ENCODE measurements around the gene ZFAND6. TPM values are rescaled to one million over a fixed set of nuclear protein-coding genes. Genes with fewer than 3 reads are reported as not detected.
"Not testable (repeated sequence)": the region's sequence is repeated elsewhere in the genome, so short reads cannot be mapped to it uniquely, and the experiment has no call there.

The ZFAND6 gene
- total and polyA plus RNA-seq, 4 donors = 47.6 to 102 (median 82.4) TPM

DNA sequence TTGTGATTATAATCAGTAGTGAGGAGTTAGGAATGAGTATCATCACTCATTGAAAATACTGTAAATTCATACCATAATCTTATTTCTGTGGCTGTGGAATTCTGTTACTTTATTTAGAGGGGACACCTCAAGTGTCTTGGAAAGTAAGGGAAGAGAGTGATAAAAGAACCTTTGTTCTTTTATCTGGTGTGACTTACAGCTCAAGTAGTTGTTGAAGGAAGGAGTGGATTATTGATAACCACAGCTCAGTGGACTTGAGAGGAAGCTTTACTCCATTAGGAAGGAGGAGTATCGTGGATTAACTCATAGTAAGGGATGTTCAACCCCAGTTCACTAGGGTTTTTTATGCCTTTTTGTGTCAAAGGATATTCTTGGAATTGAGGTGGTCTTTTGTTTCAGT lies 61.2 kb downstream of the ZFAND6 start:
- H3K27ac ChIP-seq (ENCODE audit: low read depth in 1 of 2, low read length in 2 of 2) = no peak overlapping the region
- WGBS = 90% methylated on average over 1 of the region's 1 CpG
- peaks cover 2 to 25% (median 9%) of the 10 kb centered on the region in 4 donors for H3K36me3 ChIP-seq (ENCODE audit: control insufficient read depth in 4 of 4, insufficient read depth in 3 of 4, low read depth in 1 of 4, low read length in 3 of 4)
- no peak overlapping the region for H3K9ac ChIP-seq (ENCODE audit: low read depth in 1 of 2, low read length in 2 of 2)
- TF ChIP-seq, protein P1, sequence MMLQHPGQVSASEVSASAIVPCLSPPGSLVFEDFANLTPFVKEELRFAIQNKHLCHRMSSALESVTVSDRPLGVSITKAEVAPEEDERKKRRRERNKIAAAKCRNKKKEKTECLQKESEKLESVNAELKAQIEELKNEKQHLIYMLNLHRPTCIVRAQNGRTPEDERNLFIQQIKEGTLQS (IDR thresholded peaks at IDR 0.05) = no peak
- TF ChIP-seq SP1 (IDR thresholded peaks at IDR 0.05) (no peak), GABPA (IDR thresholded peaks at IDR 0.05 in 1 of 2, conservative IDR thresholded peaks at IDR 0.05 in 1 of 2) (no peak)
- no peaks in the 10 kb centered on the region for H3K9me3 ChIP-seq (ENCODE audit: control insufficient read depth in 4 of 4, low read length in 3 of 4)
- no peaks in the 10 kb centered on the region for H3K27me3 ChIP-seq (ENCODE audit: control insufficient read depth in 4 of 4, insufficient read depth in 4 of 4, low read length in 3 of 4)
- H3K4me1 ChIP-seq (ENCODE audit: control insufficient read depth in 4 of 4, insufficient read depth in 4 of 4, low read length in 3 of 4) = peaks cover 0 to 3% (median 0%) of the 10 kb centered on the region in 4 donors
- H3K4me3 ChIP-seq (ENCODE audit: low read depth in 1 of 3, low read length in 3 of 3) = no peak overlapping the region
- no peak for DNase-seq (ENCODE audit: low spot score)

DNA sequence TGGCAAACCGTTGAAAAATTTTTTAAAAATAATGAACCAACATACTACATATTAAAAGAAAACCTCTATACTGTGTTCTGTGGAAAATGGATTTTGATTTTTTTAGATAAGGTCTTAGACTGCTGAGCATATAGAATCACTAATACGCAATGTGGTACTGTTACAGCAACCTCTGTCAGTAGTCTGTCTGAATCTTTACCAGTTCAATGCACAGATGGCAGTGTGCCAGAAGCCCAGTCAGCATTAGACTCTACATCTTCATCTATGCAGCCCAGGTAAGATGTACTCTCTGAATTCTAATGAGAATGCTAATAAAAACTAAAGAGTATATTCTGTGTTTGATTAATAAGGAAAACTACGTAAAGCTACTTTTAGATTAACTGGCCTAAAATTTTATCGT lies 62.1 kb downstream of the ZFAND6 start:
- Histone ChIP-seq H3K27me3 (ENCODE audit: control insufficient read depth in 4 of 4, insufficient read depth in 4 of 4, low read length in 3 of 4) (no peaks in the 10 kb centered on the region), H3K9ac (ENCODE audit: low read depth in 1 of 2, low read length in 2 of 2) (no peak overlapping the region), H3K9me3 (ENCODE audit: control insufficient read depth in 4 of 4, low read length in 3 of 4) (no peaks in the 10 kb centered on the region), H3K4me3 (ENCODE audit: low read depth in 1 of 3, low read length in 3 of 3) (no peak overlapping the region), H3K36me3 (ENCODE audit: control insufficient read depth in 4 of 4, insufficient read depth in 3 of 4, low read depth in 1 of 4, low read length in 3 of 4) (peaks cover 2 to 31% (median 13%) of the 10 kb centered on the region in 4 donors), H3K27ac (ENCODE audit: low read depth in 1 of 2, low read length in 2 of 2) (no peak overlapping the region), H3K4me1 (ENCODE audit: control insufficient read depth in 4 of 4, insufficient read depth in 4 of 4, low read length in 3 of 4) (no peaks in the 10 kb centered on the region)
- no peak for DNase-seq (ENCODE audit: low spot score)
- TF ChIP-seq FOXA1 (IDR thresholded peaks at IDR 0.05) = no peak
- TF ChIP-seq HNF4A (conservative IDR thresholded peaks at IDR 0.05) = no peak
- TF ChIP-seq HNF4G (IDR thresholded peaks at IDR 0.05) = no peak
- TF ChIP-seq, protein P2, sequence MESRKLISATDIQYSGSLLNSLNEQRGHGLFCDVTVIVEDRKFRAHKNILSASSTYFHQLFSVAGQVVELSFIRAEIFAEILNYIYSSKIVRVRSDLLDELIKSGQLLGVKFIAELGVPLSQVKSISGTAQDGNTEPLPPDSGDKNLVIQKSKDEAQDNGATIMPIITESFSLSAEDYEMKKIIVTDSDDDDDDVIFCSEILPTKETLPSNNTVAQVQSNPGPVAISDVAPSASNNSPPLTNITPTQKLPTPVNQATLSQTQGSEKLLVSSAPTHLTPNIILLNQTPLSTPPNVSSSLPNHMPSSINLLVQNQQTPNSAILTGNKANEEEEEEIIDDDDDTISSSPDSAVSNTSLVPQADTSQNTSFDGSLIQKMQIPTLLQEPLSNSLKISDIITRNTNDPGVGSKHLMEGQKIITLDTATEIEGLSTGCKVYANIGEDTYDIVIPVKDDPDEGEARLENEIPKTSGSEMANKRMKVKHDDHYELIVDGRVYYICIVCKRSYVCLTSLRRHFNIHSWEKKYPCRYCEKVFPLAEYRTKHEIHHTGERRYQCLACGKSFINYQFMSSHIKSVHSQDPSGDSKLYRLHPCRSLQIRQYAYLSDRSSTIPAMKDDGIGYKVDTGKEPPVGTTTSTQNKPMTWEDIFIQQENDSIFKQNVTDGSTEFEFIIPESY (IDR thresholded peaks at IDR 0.05) = no peak
- TF ChIP-seq, protein P3, sequence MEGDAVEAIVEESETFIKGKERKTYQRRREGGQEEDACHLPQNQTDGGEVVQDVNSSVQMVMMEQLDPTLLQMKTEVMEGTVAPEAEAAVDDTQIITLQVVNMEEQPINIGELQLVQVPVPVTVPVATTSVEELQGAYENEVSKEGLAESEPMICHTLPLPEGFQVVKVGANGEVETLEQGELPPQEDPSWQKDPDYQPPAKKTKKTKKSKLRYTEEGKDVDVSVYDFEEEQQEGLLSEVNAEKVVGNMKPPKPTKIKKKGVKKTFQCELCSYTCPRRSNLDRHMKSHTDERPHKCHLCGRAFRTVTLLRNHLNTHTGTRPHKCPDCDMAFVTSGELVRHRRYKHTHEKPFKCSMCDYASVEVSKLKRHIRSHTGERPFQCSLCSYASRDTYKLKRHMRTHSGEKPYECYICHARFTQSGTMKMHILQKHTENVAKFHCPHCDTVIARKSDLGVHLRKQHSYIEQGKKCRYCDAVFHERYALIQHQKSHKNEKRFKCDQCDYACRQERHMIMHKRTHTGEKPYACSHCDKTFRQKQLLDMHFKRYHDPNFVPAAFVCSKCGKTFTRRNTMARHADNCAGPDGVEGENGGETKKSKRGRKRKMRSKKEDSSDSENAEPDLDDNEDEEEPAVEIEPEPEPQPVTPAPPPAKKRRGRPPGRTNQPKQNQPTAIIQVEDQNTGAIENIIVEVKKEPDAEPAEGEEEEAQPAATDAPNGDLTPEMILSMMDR (IDR thresholded peaks at IDR 0.05; ENCODE audit: low read depth, low read length, missing input control) = no peak
- TF ChIP-seq RAD21 (IDR thresholded peaks at IDR 0.05) = no peak
- TF ChIP-seq YY1 (IDR thresholded peaks at IDR 0.05) = no peak
- TF ChIP-seq TAF1 (conservative IDR thresholded peaks at IDR 0.05) = no peak
- TF ChIP-seq RXRA (IDR thresholded peaks at IDR 0.05) = no peak
- TF ChIP-seq EGR1 (IDR thresholded peaks at IDR 0.05; ENCODE audit: low read depth in 2 of 2) = no peak
- WGBS = 95% methylated on average over 4 of the region's 4 CpGs

DNA sequence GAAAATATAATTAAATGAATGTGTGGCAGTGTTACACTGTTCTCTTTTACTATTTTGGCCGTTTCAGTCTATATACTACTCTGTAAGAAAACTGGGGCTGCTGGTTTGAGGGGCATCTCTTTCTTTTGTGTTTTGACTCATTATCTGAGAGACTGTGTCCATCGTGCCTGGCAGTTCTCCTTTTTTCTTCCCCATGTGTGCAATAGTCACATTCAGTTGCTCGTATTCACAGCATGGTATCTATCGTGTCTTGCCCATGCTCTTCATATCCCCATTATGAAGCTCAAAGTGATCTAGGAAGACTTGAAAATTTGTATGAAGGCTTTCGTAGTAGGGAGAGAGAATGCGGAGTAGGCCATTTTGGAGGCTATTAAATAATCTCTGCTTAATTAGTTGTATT lies 63.6 kb downstream of the ZFAND6 start:
- H3K4me1 ChIP-seq (ENCODE audit: control insufficient read depth in 4 of 4, insufficient read depth in 4 of 4, low read length in 3 of 4) = no peaks in the 10 kb centered on the region
- no peak overlapping the region for H3K27ac ChIP-seq (ENCODE audit: low read depth in 1 of 2, low read length in 2 of 2)
- H3K9ac ChIP-seq (ENCODE audit: low read depth in 1 of 2, low read length in 2 of 2) = no peak overlapping the region
- no peak overlapping the region for H3K4me3 ChIP-seq (ENCODE audit: low read depth in 1 of 3, low read length in 3 of 3)
- peaks cover 2 to 31% (median 14%) of the 10 kb centered on the region in 4 donors for H3K36me3 ChIP-seq (ENCODE audit: control insufficient read depth in 4 of 4, insufficient read depth in 3 of 4, low read depth in 1 of 4, low read length in 3 of 4)
- TF ChIP-seq, protein P4, sequence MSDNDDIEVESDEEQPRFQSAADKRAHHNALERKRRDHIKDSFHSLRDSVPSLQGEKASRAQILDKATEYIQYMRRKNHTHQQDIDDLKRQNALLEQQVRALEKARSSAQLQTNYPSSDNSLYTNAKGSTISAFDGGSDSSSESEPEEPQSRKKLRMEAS (IDR thresholded peaks at IDR 0.05) = no peak
- TF ChIP-seq, protein P1 (IDR thresholded peaks at IDR 0.05) = no peak
- TF ChIP-seq FOXA1 (IDR thresholded peaks at IDR 0.05) = no peak
- 91% methylated on average over 6 of the region's 6 CpGs for WGBS
- DNase-seq (ENCODE audit: low spot score) = no peak
- H3K27me3 ChIP-seq (ENCODE audit: control insufficient read depth in 4 of 4, insufficient read depth in 4 of 4, low read length in 3 of 4) = no peaks in the 10 kb centered on the region
- H3K9me3 ChIP-seq (ENCODE audit: control insufficient read depth in 4 of 4, low read length in 3 of 4) = no peaks in the 10 kb centered on the region

DNA sequence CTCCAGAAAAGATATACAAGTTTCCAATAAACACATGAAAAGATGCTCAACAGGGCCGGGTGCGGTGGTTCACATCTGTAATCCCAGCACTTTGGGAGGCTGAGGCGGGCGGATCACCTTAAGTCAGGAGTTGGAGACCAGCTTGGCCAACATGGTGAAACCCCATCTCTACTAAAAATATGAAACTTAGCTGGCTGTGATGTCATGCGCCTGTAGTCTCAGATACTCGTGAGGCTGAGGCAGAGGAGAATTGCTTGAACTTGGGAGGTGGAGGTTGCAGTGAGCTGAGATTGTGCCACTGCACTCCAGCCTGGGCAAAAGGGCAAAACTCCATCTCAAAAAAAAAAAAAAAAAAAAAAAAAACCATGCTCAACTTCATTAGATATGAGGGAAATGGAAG lies 67.8 kb downstream of the ZFAND6 start:
- DNase-seq (ENCODE audit: low spot score); H3K4me1 ChIP-seq (ENCODE audit: control insufficient read depth in 4 of 4, insufficient read depth in 4 of 4, low read length in 3 of 4); H3K9me3 ChIP-seq (ENCODE audit: control insufficient read depth in 4 of 4, low read length in 3 of 4); H3K27me3 ChIP-seq (ENCODE audit: control insufficient read depth in 4 of 4, insufficient read depth in 4 of 4, low read length in 3 of 4); H3K27ac ChIP-seq (ENCODE audit: low read depth in 1 of 2, low read length in 2 of 2); H3K9ac ChIP-seq (ENCODE audit: low read depth in 1 of 2, low read length in 2 of 2); H3K4me3 ChIP-seq (ENCODE audit: low read depth in 1 of 3, low read length in 3 of 3): not testable (repeated sequence)
- peaks cover 2 to 31% (median 19%) of the 10 kb centered on the region in 4 donors for H3K36me3 ChIP-seq (ENCODE audit: control insufficient read depth in 4 of 4, insufficient read depth in 3 of 4, low read depth in 1 of 4, low read length in 3 of 4)
- 97% methylated on average over 6 of the region's 6 CpGs for WGBS

Data from liver (tissue), 9 donors.